Measurements from ENCODE around the gene DAAM1.

DAAM1 gene

GRCh38 chr14:59292028-59292427 is 103.6 kb downstream of the DAAM1 start:
- DNase-seq (ENCODE audit: low read depth in 2 of 2), result no peak

GRCh38 chr14:59292921-59293534 is 104.6 kb downstream of the DAAM1 start:
- no peak for DNase-seq (ENCODE audit: low read depth in 2 of 2)

- no peak for DNase-seq (ENCODE audit: low read depth in 2 of 2)
These were observed 105.6 kb downstream of the DAAM1 start for GRCh38 chr14:59293935-59294661.

GRCh38 chr14:59294662-59294992 is 106.2 kb downstream of the DAAM1 start:
- DNase-seq (ENCODE audit: low read depth in 2 of 2), result no peak

GRCh38 chr14:59295951-59296350 is 107.5 kb downstream of the DAAM1 start:
- no peak for DNase-seq (ENCODE audit: low read depth in 2 of 2)

- no peak for DNase-seq (ENCODE audit: low read depth in 2 of 2)
These were observed 108.0 kb downstream of the DAAM1 start for GRCh38 chr14:59296508-59296907.

GRCh38 chr14:59297071-59297776 is 108.8 kb downstream of the DAAM1 start:
- no peak for DNase-seq (ENCODE audit: low read depth in 2 of 2)

- DNase-seq (ENCODE audit: low read depth in 2 of 2), result no peak
These were observed 111.3 kb downstream of the DAAM1 start for GRCh38 chr14:59299731-59300130.

- no peak for DNase-seq (ENCODE audit: low read depth in 2 of 2)
These were observed 112.9 kb downstream of the DAAM1 start for GRCh38 chr14:59301354-59301753.

- no peak for DNase-seq (ENCODE audit: low read depth in 2 of 2)
These were observed 113.8 kb downstream of the DAAM1 start for GRCh38 chr14:59302313-59302712.

- no peak for DNase-seq (ENCODE audit: low read depth in 2 of 2)
These were observed 114.7 kb downstream of the DAAM1 start for GRCh38 chr14:59303216-59303615.

GRCh38 chr14:59305231-59305630 is 116.8 kb downstream of the DAAM1 start:
- DNase-seq (ENCODE audit: low read depth in 2 of 2), result no peak

GRCh38 chr14:59305836-59306555 is 117.5 kb downstream of the DAAM1 start:
- DNase-seq (ENCODE audit: low read depth in 2 of 2), result no peak

- DNase-seq (ENCODE audit: low read depth in 2 of 2), result no peak
These were observed 118.3 kb downstream of the DAAM1 start for GRCh38 chr14:59306775-59307174.

GRCh38 chr14:59308086-59308485 is 119.6 kb downstream of the DAAM1 start:
- DNase-seq (ENCODE audit: low read depth in 2 of 2), result no peak

GRCh38 chr14:59308673-59309072 is 120.2 kb downstream of the DAAM1 start:
- no peak for DNase-seq (ENCODE audit: low read depth in 2 of 2)

GRCh38 chr14:59309291-59309900 is 120.9 kb downstream of the DAAM1 start:
- no peak for DNase-seq (ENCODE audit: low read depth in 2 of 2)

- no peak for DNase-seq (ENCODE audit: low read depth in 2 of 2)
These were observed 122.2 kb downstream of the DAAM1 start for GRCh38 chr14:59310633-59311032.

- DNase-seq (ENCODE audit: low read depth in 2 of 2), result no peak
These were observed 123.3 kb downstream of the DAAM1 start for GRCh38 chr14:59311723-59312122.

- DNase-seq (ENCODE audit: low read depth in 2 of 2), result no peak
These were observed 124.7 kb downstream of the DAAM1 start for GRCh38 chr14:59313144-59313651.

- no peak for DNase-seq (ENCODE audit: low read depth in 2 of 2)
These were observed 125.5 kb downstream of the DAAM1 start for GRCh38 chr14:59313658-59314608.

Measured in stimulated activated CD4-positive, alpha-beta T cell treated with anti-CD3 and anti-CD28 coated beads, Interleukin-1b, Interleukin-23, amount 100 ng/mL, for 1 hour (primary cell).